CD4-positive, alpha-beta T cell (primary cell): ENCODE data around the gene CNTN6. TPM values are rescaled to one million over a fixed set of nuclear protein-coding genes. Genes with fewer than 3 reads are reported as not detected.

Source experiments
- ATAC-seq: fragments of 200-7000 bp; cut with Tn5 transposase; one replicate; pipeline ENCODE4 v1.10.0; 2022; ENCODE audit warnings: mild to moderate bottlenecking; ENCODE audit not compliant: poor library complexity
- CTCF ChIA-PET: fragments of 350-600 bp; sonication (Branson Sonifier 250); formaldehyde crosslinking; loops from one replicate; lab custom pipeline; 2021; ENCODE audit warnings: antibody characterized with exemption, inconsistent platforms; lab: Charles Lee
- POLR2A ChIA-PET: fragments of 350-600 bp; sonication (Branson Sonifier 250); formaldehyde crosslinking; loops from one replicate; lab custom pipeline; 2021; ENCODE audit warnings: antibody characterized with exemption, inconsistent platforms; lab: Charles Lee
- DNase-seq, 14 experiments: peaks; one replicate each; pipeline ENCODE4 v3.0.0-alpha.2; 2013 to 2020; ENCODE audit warnings: mixed read lengths in 2 of 14
- H3K27ac ChIP-seq, 2 donors: one replicate each; pipeline versions ENCODE4 v1.5.1 to v1.7.0; 2013; ENCODE audit warnings: low read length in 2 of 2, low read depth in 1 of 2, mild to moderate bottlenecking in 1 of 2
- H3K27me3 ChIP-seq, 2 experiments: 1 replicate in 1 of 2; 2 replicates in 1 of 2; pipeline versions ENCODE4 v1.6.1 to v1.7.0; 2013; ENCODE audit warnings: low read length in 2 of 2, control low read depth in 1 of 2, mild to moderate bottlenecking in 1 of 2, moderate library complexity in 1 of 2; ENCODE audit not compliant: insufficient read depth in 2 of 2, control insufficient read depth in 1 of 2
- H3K36me3 ChIP-seq: one replicate; pipeline ENCODE4 v1.6.1; 2013; ENCODE audit warnings: low read length, control low read depth; ENCODE audit not compliant: insufficient read depth
- H3K4me1 ChIP-seq: one replicate; pipeline ENCODE4 v1.6.1; 2013; ENCODE audit warnings: low read length, control low read depth; ENCODE audit not compliant: insufficient read depth
- H3K4me3 ChIP-seq: one replicate; pipeline ENCODE4 v1.5.1; 2013; ENCODE audit warnings: mild to moderate bottlenecking, low read length, moderate library complexity
- H3K9me3 ChIP-seq, 2 experiments: 1 replicate in 1 of 2; 2 replicates in 1 of 2; pipeline versions ENCODE4 v1.6.1 to v1.7.0; 2013; ENCODE audit warnings: low read length in 2 of 2, mild to moderate bottlenecking in 2 of 2, control low read depth in 1 of 2, moderate library complexity in 1 of 2; ENCODE audit not compliant: control insufficient read depth in 1 of 2, insufficient read depth in 1 of 2
- H3K27ac Mint-ChIP-seq: one replicate; pipeline ENCODE4 v1.8.0; 2020; ENCODE audit warnings: mixed read lengths
- H3K27me3 Mint-ChIP-seq: one replicate; pipeline ENCODE4 v1.8.0; 2021; ENCODE audit warnings: mixed read lengths
- H3K36me3 Mint-ChIP-seq: one replicate; pipeline ENCODE4 v1.8.0; 2021; ENCODE audit warnings: low read depth, mixed read lengths
- H3K4me1 Mint-ChIP-seq: one replicate; pipeline ENCODE4 v1.8.0; 2021; ENCODE audit warnings: low read depth, mixed read lengths
- H3K4me3 Mint-ChIP-seq: one replicate; pipeline ENCODE4 v1.8.0; 2020; ENCODE audit warnings: mild to moderate bottlenecking, mixed read lengths
- H3K9me3 Mint-ChIP-seq: one replicate; pipeline ENCODE4 v1.8.0; 2020; ENCODE audit warnings: mixed read lengths
- CTCF ChIP-seq: fragments of 200-600 bp; IDR thresholded peaks from one replicate; pipeline ENCODE4 v1.8.0; 2022; ENCODE audit warnings: antibody characterized with exemption, mild to moderate bottlenecking
- intact Hi-C, 2 experiments: fragments of 100-400 bp; cut with DNase I in 1 of 2; cut with micrococcal nuclease in 1 of 2; formaldehyde crosslinking; loops; one replicate each; pipeline versions ENCODE4 v1.15.1 to v1.9.0; 2023 to 2025; cut with DNase I, micrococcal nuclease
- total RNA-seq, 174 experiments: library from RNA in 2 of 174; stranded (reverse) in 2 of 174; gene quantifications; one replicate each; pipeline ENCODE4 v1.2.3 and lab custom pipeline; 2021 to 2026

Gene CNTN6
- total RNA-seq, 2 experiments from 2014 or later = not detected

- Mint-ChIP-seq H3K9me3 (peaks cover 3% of the 10 kb centered on the region), H3K27me3 (no peaks in the 10 kb centered on the region), H3K36me3 (no peaks in the 10 kb centered on the region), H3K4me3 (no peak overlapping the region), H3K27ac (no peak overlapping the region), H3K4me1 (no peaks in the 10 kb centered on the region)
- Histone ChIP-seq H3K9me3 (peaks cover 0 to 6% of the 10 kb centered on the region in 2 experiments), H3K27ac (no peak overlapping the region), H3K4me1 (no peaks in the 10 kb centered on the region), H3K27me3 (no peaks in the 10 kb centered on the region), H3K4me3 (no peak overlapping the region), H3K36me3 (no peaks in the 10 kb centered on the region)
- DNase-seq = no peak
- ChIA-PET CTCF (no interaction called here), POLR2A (no interaction called here)
- intact Hi-C loops = no loop called here
- no peak for ATAC-seq
- TF ChIP-seq CTCF = no peak
These were observed 196.1 kb downstream of the CNTN6 start for GRCh38 chr3:1288805-1289494.

GRCh38 chr3:1292571-1293071 lies 199.8 kb downstream of the CNTN6 start:
- no peak overlapping the region for H3K27ac Mint-ChIP-seq
- H3K9me3 Mint-ChIP-seq = no peaks in the 10 kb centered on the region
- no peak for TF ChIP-seq CTCF
- Histone ChIP-seq H3K4me1 (no peaks in the 10 kb centered on the region), H3K36me3 (no peaks in the 10 kb centered on the region), H3K9me3 (peaks cover 0 to 6% of the 10 kb centered on the region in 2 experiments), H3K4me3 (no peak overlapping the region), H3K27me3 (no peaks in the 10 kb centered on the region), H3K27ac (no peak overlapping the region)
- POLR2A ChIA-PET = no interaction called here
- DNase-seq (no peak), ATAC-seq (no peak)
- intact Hi-C loops = no loop called here
- CTCF ChIA-PET = no interaction called here
- H3K36me3 Mint-ChIP-seq = no peaks in the 10 kb centered on the region
- H3K27me3 Mint-ChIP-seq = no peaks in the 10 kb centered on the region
- no peak overlapping the region for H3K4me3 Mint-ChIP-seq
- H3K4me1 Mint-ChIP-seq = no peaks in the 10 kb centered on the region

GRCh38 chr3:1294586-1294985 lies 201.8 kb downstream of the CNTN6 start:
- Mint-ChIP-seq H3K9me3 (no peaks in the 10 kb centered on the region), H3K27me3 (no peaks in the 10 kb centered on the region), H3K4me3 (no peak overlapping the region), H3K36me3 (no peaks in the 10 kb centered on the region), H3K4me1 (no peaks in the 10 kb centered on the region), H3K27ac (no peak overlapping the region)
- DNase-seq (no peak), ATAC-seq (no peak)
- no peak for TF ChIP-seq CTCF
- H3K27ac ChIP-seq = no peak overlapping the region
- peaks cover 0 to 4% of the 10 kb centered on the region in 2 experiments for H3K9me3 ChIP-seq
- no peaks in the 10 kb centered on the region for H3K36me3 ChIP-seq
- no peaks in the 10 kb centered on the region for H3K4me1 ChIP-seq
- POLR2A ChIA-PET = no interaction called here
- H3K27me3 ChIP-seq = no peaks in the 10 kb centered on the region
- intact Hi-C loops = no loop called here
- CTCF ChIA-PET = no interaction called here
- H3K4me3 ChIP-seq = no peak overlapping the region
